ENCODE data around the gene MLH1. TPM values are rescaled to one million over a fixed set of nuclear protein-coding genes. Genes with fewer than 3 reads are reported as not detected.

The MLH1 gene
- total RNA-seq, 2 experiments from 2014 or later, result 18.9 to 23.8 TPM

DNA sequence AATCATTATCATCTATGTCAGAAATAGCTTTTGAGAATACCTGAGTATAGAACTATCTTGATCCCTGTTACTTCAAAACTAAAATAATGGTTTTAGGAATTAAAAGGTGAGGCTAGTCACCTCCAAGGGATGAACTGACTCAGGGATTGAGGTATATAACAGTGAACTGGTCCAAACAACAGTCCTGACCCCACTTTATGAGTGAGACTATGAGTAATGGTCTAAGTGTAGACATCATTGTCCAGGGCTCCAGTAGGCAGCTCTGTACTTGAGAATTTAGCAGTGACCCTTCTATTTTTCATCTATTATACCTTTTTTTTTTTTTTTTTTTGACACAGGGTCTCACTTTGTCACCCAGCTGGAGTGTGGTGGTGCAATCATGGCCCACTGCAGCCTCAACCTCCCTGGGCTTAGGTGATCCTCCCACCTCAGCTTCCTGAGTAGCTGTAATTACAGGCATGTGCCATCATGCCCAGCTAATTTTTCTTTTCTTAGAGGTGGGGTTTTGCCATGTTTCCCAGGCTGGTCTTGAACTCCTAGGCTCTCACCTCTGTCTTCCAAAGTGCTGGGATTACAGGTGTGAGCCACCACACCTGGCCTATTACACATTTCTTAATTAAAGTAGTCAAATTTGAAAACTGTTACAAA lies 36.3 kb downstream of the MLH1 start:
- intact Hi-C loops (cut with DNase I, micrococcal nuclease), result loop anchor here in 1 of 2 experiments (5.0 kb wide), 1 partner anchor 183 kb away; no protein-coding TSS in a partner anchor
- ATAC-seq (ENCODE audit: poor library complexity) (no peak), DNase-seq (no peak)
- H3K4me1 ChIP-seq (ENCODE audit: insufficient read depth, low read length), result no peaks in the 10 kb centered on the region
- no peak overlapping the region for H3K4me3 Mint-ChIP-seq
- no peaks in the 10 kb centered on the region for H3K9me3 ChIP-seq (ENCODE audit: control insufficient read depth in 1 of 2, insufficient read depth in 1 of 2, low read length in 2 of 2)
- no peaks in the 10 kb centered on the region for H3K27me3 ChIP-seq (ENCODE audit: control insufficient read depth in 1 of 2, insufficient read depth in 2 of 2, low read length in 2 of 2)
- CTCF ChIA-PET, result interaction anchor here (1.2 kb wide), 1 partner anchor 71 kb away, joined by 4 read pairs; no protein-coding TSS in a partner anchor
- peaks cover 98% of the 10 kb centered on the region for H3K36me3 Mint-ChIP-seq (ENCODE audit: low read depth)
- H3K36me3 ChIP-seq (ENCODE audit: insufficient read depth, low read length), result peaks cover 83% of the 10 kb centered on the region
- POLR2A ChIA-PET, result no interaction called here
- no peaks in the 10 kb centered on the region for H3K27me3 Mint-ChIP-seq
- TF ChIP-seq, protein P1, sequence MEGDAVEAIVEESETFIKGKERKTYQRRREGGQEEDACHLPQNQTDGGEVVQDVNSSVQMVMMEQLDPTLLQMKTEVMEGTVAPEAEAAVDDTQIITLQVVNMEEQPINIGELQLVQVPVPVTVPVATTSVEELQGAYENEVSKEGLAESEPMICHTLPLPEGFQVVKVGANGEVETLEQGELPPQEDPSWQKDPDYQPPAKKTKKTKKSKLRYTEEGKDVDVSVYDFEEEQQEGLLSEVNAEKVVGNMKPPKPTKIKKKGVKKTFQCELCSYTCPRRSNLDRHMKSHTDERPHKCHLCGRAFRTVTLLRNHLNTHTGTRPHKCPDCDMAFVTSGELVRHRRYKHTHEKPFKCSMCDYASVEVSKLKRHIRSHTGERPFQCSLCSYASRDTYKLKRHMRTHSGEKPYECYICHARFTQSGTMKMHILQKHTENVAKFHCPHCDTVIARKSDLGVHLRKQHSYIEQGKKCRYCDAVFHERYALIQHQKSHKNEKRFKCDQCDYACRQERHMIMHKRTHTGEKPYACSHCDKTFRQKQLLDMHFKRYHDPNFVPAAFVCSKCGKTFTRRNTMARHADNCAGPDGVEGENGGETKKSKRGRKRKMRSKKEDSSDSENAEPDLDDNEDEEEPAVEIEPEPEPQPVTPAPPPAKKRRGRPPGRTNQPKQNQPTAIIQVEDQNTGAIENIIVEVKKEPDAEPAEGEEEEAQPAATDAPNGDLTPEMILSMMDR (IDR thresholded peaks at IDR 0.05), result no peak
- H3K27ac Mint-ChIP-seq, result no peak overlapping the region
- H3K4me3 ChIP-seq (ENCODE audit: low read length), result no peak overlapping the region
- H3K9me3 Mint-ChIP-seq, result no peaks in the 10 kb centered on the region
- no peaks in the 10 kb centered on the region for H3K4me1 Mint-ChIP-seq (ENCODE audit: low read depth)
- no peak overlapping the region for H3K27ac ChIP-seq (ENCODE audit: low read depth in 1 of 2, low read length in 2 of 2)

DNA sequence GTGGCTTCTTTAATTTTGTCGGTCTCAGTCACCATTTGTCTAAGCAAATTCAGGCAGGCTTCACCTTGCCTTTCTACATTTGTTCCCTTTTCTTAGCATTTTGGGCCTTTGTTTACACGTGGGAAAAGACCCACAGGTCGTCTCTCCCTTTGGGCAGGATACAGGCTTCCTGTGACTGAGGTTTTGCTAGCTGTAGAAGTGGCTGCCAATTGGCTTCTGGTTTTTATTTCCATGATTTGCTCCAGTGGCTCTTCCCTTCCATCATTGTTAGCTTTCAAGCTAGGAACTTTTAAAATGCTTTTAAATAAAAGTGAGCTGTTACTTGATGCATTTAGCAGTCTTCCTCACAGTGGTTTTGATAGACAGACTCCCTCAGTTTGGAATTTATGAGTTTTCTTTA lies 37.3 kb downstream of the MLH1 start:
- Mint-ChIP-seq H3K4me1 (ENCODE audit: low read depth) (no peaks in the 10 kb centered on the region), H3K27me3 (no peaks in the 10 kb centered on the region), H3K4me3 (no peak overlapping the region), H3K27ac (no peak overlapping the region), H3K36me3 (ENCODE audit: low read depth) (peaks cover 98% of the 10 kb centered on the region), H3K9me3 (no peaks in the 10 kb centered on the region)
- DNase-seq, result no peak
- Histone ChIP-seq H3K4me3 (ENCODE audit: low read length) (no peak overlapping the region), H3K36me3 (ENCODE audit: insufficient read depth, low read length) (peaks cover 89% of the 10 kb centered on the region), H3K27me3 (ENCODE audit: control insufficient read depth in 1 of 2, insufficient read depth in 2 of 2, low read length in 2 of 2) (no peaks in the 10 kb centered on the region), H3K9me3 (ENCODE audit: control insufficient read depth in 1 of 2, insufficient read depth in 1 of 2, low read length in 2 of 2) (peaks cover 0 to 2% of the 10 kb centered on the region in 2 experiments), H3K27ac (ENCODE audit: low read depth in 1 of 2, low read length in 2 of 2) (no peak overlapping the region), H3K4me1 (ENCODE audit: insufficient read depth, low read length) (no peaks in the 10 kb centered on the region)
- ChIA-PET POLR2A (no interaction called here), CTCF (interaction anchor here (1.2 kb wide), 1 partner anchor 72 kb away, joined by 4 read pairs; no protein-coding TSS in a partner anchor)
- TF ChIP-seq, protein P1 (IDR thresholded peaks at IDR 0.05), result no peak
- intact Hi-C loops (cut with DNase I, micrococcal nuclease), result no loop called here
- no peak for ATAC-seq (ENCODE audit: poor library complexity)

DNA sequence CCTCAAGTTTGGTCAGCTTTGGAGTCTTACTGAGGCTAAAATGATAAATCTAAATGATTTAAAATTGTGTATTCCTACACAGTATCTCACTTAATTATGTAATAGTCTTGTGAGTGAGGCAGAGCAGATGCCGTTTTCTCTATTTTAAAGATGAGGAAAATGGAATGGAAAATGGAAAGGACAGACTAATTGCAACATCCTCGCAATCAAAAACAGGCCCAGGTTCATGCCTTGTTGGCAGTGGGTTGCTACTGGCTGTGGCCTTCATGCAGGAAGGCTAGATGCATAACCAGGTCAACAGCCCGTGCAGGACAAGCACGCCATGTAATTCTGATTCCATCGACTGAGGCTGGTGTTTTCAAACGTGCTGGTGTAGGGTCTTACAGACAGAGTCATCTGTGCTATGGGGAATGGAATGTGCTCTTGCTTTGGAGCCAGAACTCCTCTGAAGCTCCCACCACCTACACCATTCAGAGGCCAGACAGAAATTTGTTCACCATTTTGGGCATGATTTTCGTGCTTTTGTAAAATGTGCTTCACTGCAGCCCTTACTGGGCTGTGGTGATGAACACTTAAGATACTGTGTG lies 37.9 kb downstream of the MLH1 start:
- H3K4me1 ChIP-seq (ENCODE audit: insufficient read depth, low read length), result no peaks in the 10 kb centered on the region
- H3K36me3 ChIP-seq (ENCODE audit: insufficient read depth, low read length), result peaks cover 89% of the 10 kb centered on the region
- ATAC-seq (ENCODE audit: poor library complexity), result no peak
- Mint-ChIP-seq H3K4me1 (ENCODE audit: low read depth) (no peaks in the 10 kb centered on the region), H3K36me3 (ENCODE audit: low read depth) (peaks cover 98% of the 10 kb centered on the region), H3K9me3 (no peaks in the 10 kb centered on the region), H3K27me3 (no peaks in the 10 kb centered on the region), H3K27ac (no peak overlapping the region), H3K4me3 (no peak overlapping the region)
- CTCF ChIA-PET, result interaction anchor here (1.2 kb wide), 1 partner anchor 73 kb away, joined by 4 read pairs; no protein-coding TSS in a partner anchor
- H3K27me3 ChIP-seq (ENCODE audit: control insufficient read depth in 1 of 2, insufficient read depth in 2 of 2, low read length in 2 of 2), result no peaks in the 10 kb centered on the region
- POLR2A ChIA-PET, result no interaction called here
- DNase-seq, result no peak
- intact Hi-C loops (cut with DNase I, micrococcal nuclease), result no loop called here
- H3K9me3 ChIP-seq (ENCODE audit: control insufficient read depth in 1 of 2, insufficient read depth in 1 of 2, low read length in 2 of 2), result peaks cover 0 to 5% of the 10 kb centered on the region in 2 experiments
- H3K27ac ChIP-seq (ENCODE audit: low read depth in 1 of 2, low read length in 2 of 2), result no peak overlapping the region
- H3K4me3 ChIP-seq (ENCODE audit: low read length), result no peak overlapping the region
- TF ChIP-seq, protein P1 (IDR thresholded peaks at IDR 0.05), result no peak

All from CD4-positive, alpha-beta T cell (primary cell).